GM23248 (cell line): ENCODE results near the gene C3orf70.

Experiments
- EZH2 ChIP-seq: fragments of 200-600 bp; sonication (generic); IDR thresholded peaks from 2 replicates; pipeline ENCODE4 v1.6.1; 2018; ENCODE audit warnings: antibody characterized with exemption, mild to moderate bottlenecking; ENCODE audit not compliant: insufficient read depth, poor library complexity, severe bottlenecking
- EZH2phosphoT487 ChIP-seq: fragments of 200-600 bp; sonication (generic); IDR thresholded peaks from 2 replicates; pipeline ENCODE4 v1.6.1; 2018; ENCODE audit warnings: antibody characterized with exemption, moderate library complexity, mild to moderate bottlenecking, low read depth; ENCODE audit not compliant: insufficient read depth

- TF ChIP-seq EZH2: no peak
- no peak for TF ChIP-seq EZH2phosphoT487
Observed at GRCh38 chr3:185029086-185029485, 123.8 kb downstream of the C3orf70 start.
